Activated naive CD4-positive, alpha-beta T cell (primary cell): ENCODE measurements around the gene C7orf57.
"Not testable (repeated sequence)": the region's sequence is repeated elsewhere in the genome, so short reads cannot be mapped to it uniquely, and the experiment has no call there.

Experiments
- DNase-seq, 4 experiments: peaks; one replicate each; lab custom pipeline; 2025; lab: John Stamatoyannopoulos, UW

Gene C7orf57

DNA sequence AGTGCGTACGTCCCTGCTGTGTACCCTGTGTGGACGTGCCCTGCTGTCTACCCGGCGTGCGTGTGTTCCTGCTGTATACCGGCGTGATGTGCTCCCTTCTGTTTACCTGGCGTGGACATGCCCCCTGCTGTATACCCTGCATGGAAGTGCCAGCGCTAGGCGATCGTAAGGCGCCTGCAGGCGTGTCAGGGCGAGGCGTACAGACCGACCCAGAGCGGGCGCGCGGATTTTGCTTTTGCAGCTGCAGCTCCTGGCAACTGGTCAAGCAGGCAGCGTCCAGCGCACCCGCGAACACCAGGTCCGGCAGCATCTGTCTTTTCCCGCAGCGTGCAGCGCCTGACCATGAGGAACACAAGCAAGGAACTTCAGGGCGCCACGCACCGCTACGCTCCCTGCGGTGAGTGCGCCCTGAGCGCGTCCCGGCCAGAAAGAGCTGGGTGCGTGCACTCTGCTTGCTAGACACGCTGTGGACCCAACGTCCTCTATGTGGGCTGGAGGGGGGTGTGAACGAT is 680 bp downstream of the C7orf57 start:
- DNase-seq, result no peak

DNA sequence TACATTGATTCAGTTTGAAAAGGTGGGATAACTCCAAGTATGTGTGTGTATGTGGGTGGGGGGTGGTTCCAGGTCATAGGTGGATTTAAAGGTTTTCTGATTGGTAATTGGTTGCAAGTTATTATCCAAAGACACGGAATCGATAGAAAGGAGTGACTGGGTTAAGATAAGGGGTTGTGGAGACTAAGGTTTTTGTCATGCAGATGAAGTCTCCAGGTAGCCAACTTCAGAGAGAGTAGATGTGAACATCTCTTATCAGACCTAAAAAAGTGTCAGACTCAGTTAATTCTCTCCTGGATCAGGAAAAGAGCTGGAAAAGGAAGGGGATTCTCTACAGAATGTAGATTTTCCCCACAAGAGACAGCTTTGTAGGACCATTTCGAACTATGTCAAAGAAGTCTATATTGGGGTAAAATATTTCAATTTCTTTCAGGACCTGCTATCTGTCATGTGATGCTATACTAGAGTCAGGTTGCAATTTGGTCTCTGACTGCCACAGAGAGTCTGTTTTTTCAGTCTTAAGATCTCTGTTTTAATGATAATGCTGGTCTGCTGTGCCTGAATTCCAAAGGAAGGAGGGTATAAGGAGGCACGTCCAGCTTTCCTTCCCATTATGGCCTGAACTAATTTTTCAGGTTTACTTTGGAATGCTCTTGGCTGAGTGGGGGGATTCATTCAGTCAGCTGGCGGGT is 3.6 kb downstream of the C7orf57 start:
- DNase-seq, result no peak

DNA sequence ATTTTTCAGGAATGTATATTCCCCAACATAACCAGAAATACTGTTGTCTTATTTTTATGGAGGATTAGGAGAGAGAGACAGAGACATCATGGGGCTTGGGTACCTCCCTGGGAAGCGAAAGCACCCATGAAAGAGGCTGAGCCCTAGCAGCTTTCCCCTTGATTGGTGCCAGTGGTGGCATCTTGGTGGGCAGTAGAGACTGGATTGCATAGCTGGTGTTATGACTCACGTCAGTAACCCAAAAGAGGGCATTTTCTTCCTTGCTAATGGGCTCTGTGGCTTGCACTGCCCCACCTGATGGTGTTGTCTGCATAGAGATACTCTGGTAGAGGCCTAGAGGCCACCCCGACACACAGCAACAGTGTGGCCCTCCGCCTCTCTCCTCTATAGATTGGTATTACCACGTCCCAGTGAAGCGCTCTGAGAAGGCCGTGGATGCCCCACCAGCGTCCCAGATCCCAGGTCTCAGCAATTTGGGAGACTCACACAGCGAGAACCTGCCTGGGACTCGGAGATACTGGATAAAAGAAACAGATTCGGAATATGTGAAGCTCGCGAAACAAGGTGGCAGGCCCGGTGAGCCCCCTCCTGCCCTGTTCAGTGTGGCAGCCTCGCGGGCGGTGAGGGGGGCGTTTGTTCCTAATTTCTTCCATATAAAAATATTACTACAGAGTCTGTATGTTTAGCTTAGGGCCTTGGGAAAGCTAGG is 5.8 kb downstream of the C7orf57 start:
- DNase-seq, result no peak

GRCh38 chr7:48041653-48041970 is 6.3 kb downstream of the C7orf57 start:
- no peak for DNase-seq

DNA sequence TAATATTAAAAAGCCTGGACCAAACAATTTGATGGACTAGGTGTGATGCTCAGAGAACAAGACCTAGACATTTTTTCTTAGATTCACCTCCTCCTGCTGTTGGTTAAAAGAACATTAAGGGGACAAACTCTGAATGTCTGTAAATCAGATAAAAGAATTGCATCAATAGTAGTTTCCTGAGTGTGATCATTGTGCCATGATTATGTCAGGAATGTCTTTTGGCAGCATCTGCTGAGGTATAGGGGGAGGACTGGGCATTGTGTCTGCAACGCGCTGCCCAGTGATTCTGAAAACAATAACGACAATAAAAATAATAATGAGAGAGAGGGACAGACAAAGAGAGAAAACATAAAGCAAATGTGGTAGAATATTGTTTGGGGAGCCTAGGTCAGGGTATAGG is 6.9 kb downstream of the C7orf57 start:
- no peak for DNase-seq

GRCh38 chr7:48042636-48043035 is 7.3 kb downstream of the C7orf57 start:
- DNase-seq, result no peak

DNA sequence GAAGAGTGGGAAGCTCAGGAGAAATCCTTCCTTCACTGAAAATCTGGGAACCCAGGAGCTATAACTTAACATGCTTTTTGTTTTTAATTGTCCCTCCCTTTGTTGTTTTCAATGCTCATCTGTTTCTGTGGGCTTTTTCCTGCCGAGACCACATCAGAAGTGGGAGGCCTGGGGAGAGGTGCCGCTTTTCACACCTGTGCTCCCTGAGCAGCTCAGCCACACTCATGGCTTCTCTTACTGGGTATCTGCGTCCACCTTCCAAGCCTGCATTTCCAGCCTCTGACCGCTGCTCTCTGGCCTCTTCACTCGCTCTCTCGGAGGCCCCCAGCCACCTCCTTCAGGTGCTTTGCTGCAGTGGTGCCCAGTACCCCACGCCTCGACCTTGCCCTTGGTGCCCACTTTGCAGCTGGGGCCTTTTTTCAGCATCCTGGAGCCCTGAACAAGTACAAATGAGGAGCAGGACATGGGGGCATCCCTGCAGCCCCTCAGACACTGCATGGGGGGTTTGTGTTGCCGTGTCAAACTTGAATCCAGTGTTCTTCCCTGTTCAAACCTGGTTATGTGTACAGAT is 9.9 kb downstream of the C7orf57 start:
- no peak for DNase-seq

DNA sequence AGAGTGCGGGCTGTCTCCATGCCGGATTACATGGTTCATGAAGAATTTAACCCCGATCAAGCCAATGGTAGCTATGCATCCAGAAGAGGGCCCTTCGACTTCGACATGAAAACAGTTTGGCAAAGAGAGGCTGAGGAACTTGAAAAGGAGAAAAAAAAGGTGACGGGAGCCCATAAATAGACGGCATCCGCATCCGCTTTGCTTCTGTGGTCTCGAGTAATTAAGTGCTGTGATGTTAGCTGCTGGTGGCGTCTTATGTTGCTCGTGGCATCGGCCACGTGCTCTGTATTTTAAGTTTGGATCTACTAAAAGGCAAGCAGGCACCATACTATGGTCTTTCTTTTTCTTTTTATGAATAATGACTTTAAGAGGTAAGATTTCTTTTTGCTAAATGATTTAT is 11.1 kb downstream of the C7orf57 start:
- DNase-seq, result peak in 1 of 4 experiments; percentile 11

- no peak for DNase-seq
These were observed 12.8 kb downstream of the C7orf57 start for GRCh38 chr7:48048113-48048512.

GRCh38 chr7:48049850-48050249 is 14.5 kb downstream of the C7orf57 start:
- DNase-seq, result no peak

GRCh38 chr7:48052748-48053147 is 17.4 kb downstream of the C7orf57 start:
- no peak for DNase-seq

GRCh38 chr7:48053736-48054135 is 18.4 kb downstream of the C7orf57 start:
- no peak for DNase-seq

DNA sequence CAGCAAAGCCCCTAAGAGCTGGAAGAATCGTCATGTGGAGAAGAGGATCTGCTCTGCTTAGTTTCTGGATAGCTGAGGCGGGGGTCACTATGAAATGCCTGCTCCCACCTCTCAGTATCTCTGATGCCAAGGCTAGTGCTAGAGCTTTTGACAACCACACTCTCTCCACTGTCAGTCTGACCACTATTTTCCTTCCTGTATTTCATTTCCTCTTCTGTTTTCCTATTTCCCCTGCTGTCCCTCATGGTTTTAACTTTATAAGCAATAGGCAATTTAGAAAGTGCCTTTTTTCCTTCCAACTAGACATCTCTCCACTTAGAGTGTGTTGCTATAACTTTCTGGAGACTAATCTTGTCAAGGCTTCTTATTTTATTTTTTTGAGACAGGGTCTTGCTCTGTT is 23.6 kb downstream of the C7orf57 start:
- no peak for DNase-seq

DNA sequence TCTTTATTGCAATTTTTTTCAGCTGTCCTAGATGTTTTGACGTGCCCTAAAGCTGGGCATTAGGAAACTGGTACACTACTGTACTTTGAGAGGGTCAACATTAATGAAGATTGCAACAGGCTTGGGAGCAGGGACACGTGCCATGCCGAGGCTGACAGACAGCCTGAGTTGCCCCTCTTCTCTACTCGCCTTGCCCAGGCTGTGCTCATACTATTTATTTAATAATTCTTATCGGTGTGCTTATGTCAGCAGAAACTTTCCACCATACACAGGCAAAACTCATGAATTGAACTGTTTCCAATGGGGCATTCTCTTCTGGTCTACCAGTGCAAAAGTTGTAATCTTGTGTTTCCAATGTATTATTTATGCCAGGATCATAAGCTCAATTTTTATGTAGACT is 24.4 kb downstream of the C7orf57 start:
- no peak for DNase-seq

GRCh38 chr7:48063985-48064384 is 28.6 kb downstream of the C7orf57 start:
- DNase-seq, result no peak

DNA sequence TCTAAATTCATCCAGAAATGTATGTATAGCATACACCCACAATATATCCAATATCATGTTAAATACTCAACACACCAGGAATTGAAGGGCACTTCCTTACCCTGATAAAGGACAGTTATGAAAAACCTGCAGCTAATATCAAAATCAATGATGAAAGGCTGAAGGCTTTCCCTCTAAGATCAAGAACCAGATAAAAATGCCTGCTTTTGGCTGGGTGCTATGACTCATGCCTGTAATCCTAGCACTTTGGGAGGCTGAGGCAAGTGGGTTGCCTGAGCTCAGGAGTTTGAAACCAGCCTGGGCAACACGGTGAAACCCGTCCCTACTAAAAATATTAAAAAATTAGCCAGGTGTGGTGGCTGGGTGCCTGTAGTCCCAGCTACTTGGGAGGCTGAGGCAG is 32.1 kb downstream of the C7orf57 start:
- DNase-seq, result no peak

DNA sequence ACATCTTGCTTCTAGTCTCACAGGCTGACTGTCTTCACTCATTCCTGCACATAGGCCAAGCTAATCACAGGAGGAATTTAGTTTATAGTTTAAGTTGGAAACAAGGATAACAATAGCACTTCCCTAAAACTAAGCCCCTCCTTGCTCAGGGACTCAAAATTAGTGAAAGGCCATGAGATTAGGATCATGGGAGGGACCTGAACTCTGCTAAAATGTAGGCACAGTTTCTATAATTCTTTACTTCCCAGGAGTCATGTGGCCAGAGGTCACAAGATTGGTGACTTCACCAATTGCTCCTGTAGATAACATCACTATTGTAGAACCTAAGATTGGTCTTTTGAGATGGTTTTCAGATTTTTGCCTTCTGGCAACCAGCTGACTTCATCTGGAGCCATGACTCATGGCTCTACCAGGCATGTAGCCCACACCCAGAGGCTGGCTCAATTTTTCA is 38.9 kb downstream of the C7orf57 start:
- DNase-seq, result no peak

DNA sequence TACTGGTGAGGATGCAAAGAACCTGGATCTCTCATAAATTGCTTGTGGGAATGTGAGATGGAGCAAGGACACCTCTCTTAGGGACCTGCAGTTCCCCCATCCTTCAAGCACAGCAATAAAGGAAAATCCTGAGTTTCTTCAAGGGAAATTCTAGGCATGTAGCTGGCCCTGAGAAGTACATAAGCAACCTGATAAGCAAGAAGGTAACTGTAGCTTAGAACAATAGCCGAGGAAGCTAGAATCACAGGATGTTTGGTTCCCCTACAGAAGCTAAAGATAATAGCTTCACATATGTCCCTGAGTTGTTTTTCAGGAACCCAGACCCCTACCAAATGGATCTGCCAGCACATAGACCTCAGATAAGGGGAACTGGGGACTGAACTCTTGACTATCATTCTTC is 42.1 kb downstream of the C7orf57 start:
- no peak for DNase-seq

DNA sequence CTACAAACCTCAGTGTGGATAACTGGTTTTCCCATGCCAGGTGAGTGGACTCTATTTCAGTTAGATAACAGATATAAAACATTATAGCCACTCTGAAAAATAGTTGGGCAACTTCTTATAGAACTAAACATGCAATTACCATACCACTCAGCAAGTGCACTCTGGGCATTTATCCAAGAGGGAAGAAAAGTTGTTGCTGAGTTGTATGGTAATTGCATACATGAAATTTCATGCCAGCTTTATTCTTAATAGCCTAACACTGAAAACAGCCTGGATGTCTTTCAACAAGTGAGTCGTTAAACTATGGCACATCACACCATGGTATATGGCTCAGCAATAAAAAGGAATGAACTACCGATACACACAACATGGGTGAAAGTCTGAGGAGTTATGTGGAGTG is 43.1 kb downstream of the C7orf57 start:
- DNase-seq, result no peak

DNA sequence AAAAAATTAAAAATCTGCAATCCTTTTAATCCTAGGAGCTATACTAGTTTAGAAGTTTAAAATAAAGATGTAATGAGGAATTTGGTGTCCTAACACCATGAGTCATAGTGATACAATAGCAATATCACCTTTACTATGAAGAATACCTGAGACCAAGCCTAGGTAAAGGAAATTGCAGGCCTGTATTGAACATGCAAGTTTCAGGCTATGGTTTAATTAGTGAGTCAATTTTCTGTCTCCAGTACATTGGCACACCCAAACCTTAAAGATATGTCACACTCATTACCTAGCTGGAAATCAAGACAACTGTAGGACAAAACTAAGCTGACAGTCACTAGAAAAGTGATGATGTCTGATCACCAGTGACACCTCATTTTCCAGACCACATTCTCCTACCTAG is 47.0 kb downstream of the C7orf57 start:
- not testable (repeated sequence) for DNase-seq

- no peak for DNase-seq
These were observed 47.9 kb downstream of the C7orf57 start for GRCh38 chr7:48083114-48083830.

DNA sequence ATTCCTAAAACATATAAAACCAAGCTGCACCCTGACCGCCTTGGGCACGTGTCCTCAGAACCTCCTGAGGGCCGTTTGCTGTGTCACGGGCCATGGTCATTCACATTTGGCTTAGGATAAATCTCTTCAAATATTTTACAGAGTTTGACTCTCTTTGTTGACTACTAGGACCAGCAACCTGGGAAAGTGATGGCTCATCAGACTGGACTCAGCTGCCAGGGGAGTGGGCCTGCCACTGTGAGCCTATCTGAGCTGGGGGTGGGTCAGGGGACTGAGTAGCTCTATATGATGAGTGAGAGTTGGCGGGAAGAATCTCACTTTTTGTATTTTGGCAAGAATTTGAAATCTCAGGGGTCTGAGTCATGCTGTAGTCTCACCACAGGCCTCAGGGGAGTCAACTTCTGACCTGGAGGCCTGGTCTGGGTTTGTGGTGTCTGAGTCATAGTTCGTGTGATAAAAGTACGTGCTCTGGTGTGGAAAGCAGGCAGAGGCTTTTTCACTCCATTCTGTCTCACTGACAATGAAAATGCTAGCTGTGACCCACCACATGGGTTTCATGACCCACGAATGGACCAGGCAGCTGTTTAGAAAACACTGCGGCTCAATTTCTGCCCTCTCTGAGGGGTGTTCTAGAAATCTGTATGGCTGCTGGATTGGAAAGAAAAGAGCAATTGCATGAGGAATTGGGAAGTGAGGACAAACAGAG is 49.5 kb downstream of the C7orf57 start:
- peak in 1 of 4 experiments; percentile 28 for DNase-seq
